ENCODE results near the gene SAMD11.
A peak's percentile ranks its signal among the peaks of the same experiment; 100 is the strongest.
"Not testable (repeated sequence)": the region's sequence is repeated elsewhere in the genome, so short reads cannot be mapped to it uniquely, and the experiment has no call there.

SAMD11 gene, protein sequence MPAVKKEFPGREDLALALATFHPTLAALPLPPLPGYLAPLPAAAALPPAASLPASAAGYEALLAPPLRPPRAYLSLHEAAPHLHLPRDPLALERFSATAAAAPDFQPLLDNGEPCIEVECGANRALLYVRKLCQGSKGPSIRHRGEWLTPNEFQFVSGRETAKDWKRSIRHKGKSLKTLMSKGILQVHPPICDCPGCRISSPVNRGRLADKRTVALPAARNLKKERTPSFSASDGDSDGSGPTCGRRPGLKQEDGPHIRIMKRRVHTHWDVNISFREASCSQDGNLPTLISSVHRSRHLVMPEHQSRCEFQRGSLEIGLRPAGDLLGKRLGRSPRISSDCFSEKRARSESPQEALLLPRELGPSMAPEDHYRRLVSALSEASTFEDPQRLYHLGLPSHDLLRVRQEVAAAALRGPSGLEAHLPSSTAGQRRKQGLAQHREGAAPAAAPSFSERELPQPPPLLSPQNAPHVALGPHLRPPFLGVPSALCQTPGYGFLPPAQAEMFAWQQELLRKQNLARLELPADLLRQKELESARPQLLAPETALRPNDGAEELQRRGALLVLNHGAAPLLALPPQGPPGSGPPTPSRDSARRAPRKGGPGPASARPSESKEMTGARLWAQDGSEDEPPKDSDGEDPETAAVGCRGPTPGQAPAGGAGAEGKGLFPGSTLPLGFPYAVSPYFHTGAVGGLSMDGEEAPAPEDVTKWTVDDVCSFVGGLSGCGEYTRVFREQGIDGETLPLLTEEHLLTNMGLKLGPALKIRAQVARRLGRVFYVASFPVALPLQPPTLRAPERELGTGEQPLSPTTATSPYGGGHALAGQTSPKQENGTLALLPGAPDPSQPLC

DNA sequence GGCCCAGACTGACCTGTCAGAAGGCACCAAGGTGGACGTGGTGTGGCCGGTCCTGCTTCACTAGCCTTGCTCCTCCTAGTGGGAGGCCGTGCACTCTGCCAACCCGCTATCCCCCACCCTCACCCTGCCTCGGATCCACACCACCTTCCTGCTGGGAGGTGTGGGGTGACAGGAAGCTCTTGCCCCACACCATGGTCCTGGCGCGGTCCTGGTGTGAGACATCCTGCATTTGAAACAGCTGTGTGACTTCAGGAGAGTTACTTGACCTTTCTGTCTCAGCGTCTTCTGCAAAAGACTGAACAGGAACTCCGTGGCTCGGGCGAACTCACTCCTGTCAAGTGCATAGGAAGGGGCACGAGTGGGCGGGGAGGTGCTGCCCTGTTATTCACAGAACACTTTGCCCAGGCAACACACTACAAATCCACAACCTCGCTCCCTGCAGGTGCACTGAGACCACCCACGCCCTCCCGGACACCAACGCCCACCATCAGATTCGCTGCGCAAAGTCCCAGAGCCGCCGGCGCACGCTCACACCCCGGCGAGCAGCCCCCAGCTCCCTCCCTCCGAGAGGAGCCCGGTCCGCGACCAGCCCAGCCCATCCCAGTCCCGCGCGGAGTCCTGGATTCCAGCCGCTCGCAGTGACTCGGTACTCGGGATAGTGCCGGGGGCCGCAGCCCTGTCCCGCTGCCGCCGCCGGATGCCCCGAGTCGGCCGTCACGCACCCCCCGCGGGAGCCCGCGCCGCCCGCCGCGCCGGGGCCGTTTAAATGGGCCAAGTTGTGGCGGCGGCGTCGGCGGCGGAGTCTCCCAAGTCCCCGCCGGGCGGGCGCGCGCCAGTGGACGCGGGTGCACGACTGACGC is at the start of gene SAMD11:
SAMD11 (plus strand) TSS at position 793 of the 860 bp plus-strand sequence. CDS start 509 bp downstream, outside the sequence.
- peak; percentile 66 for DNase-seq

DNA sequence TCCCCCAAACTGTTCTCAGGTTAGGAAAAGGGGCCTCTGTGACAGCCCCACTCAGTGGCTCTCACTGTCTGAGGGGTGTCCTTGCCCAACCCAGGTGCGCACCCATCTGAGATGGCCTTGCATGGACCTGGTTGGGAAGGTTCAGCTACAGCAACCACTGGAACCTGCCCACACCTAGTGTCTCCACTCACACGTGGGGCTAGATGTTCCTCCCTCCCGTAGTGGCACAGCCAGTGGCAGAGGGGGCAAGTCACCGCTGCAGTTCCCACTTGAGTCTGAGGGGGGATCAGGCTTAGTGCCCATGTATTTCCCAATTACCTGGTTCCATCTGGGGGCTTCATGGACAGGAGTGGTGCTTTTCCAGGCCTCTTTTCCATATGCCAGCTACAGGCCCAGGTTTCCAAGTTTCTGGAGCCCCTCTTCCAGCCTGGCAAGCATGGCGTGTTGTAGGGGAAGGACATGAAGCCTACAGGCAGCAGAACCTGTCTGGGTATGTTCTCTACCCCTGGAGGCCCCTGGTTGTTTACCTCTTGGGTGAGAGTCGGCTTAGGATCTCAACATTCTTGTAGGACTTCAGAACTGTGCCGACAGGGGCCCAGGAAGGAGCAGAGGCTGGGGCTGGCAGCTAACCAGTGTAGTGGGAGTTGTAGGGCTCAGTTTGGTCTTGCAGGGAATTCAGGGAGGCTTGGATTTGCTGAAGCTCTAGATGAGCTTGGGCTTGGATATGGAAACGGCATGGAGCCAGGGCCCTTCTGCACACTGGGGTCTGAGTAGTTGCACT is 47.1 kb upstream of the SAMD11 start:
- not testable (repeated sequence) for DNase-seq

DNA sequence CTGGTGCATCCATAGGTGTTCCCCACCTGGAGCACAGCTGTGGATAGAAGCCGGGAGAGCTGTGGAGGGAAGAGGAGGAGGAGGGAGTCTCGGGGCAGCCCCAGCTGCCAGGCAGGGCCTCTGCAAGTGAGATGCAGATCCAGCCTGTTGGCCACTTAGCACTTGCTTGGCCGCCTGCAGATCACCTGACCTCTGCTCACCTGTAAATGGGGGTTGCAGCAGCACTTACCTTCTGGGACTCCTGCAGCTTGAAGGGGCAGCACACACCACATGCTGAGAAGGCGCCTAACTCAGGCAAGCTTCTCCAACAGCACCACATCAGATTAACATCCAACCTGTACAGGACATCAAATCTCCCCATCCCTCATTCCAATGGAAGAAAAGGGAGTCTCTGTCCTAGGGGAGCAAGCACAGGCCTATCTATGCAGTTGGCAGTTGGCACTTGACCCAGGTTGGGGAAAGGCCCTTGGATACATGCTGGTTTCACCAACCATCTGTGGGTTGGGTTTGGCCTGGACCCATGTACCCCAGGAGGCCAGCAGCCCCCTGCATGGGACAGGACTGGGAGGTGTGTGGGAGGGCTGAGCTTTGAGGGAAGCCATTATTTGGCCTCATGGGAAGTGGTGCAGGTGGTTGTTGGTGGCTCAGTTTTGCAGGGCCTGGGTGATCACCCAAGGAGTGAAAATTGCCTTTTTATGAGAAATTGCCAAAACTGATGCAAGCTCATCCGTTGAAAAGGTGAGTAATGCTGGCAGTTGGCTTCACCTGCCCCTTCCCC is 46.3 kb upstream of the SAMD11 start:
- not testable (repeated sequence) for DNase-seq

DNA sequence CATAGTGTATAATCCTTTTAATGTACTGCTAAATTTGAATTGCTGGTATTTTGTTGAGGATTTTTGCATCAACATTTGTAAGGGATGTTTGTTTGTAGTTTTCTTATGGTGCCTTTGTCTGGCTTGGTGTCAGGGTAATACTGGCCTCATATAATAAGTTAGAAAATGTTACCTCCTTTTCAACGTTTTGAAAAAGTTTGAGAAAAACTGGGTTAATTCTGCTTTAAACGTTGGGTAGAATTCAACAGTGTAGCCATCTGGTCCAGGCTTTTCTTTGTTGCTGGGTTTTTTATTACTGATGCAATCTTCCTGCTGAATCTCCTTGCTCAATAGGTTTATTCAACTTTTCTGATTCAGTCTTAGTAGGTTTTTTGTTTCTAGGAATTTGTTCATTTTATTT is 43.2 kb upstream of the SAMD11 start:
- DNase-seq = not testable (repeated sequence)

DNA sequence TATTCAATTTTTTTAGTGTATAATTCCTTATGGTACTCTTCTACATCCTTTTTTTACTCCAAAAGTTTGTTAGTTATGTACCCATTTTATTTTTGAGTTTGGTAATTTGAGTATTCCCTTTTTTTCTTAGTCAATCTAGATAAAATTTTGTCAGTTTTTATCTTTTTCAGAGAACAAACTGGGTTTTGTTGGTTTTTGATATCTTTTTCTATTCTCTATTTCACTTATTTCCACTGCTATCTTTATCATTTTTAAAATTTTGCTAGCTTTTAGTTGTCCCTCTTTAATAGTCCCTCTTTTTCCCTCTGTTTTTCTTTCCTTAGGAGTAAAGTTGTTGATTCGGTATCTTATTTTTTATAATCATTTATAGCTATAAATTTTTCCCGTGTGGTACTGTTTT is 42.8 kb upstream of the SAMD11 start:
- DNase-seq = not testable (repeated sequence)

DNA sequence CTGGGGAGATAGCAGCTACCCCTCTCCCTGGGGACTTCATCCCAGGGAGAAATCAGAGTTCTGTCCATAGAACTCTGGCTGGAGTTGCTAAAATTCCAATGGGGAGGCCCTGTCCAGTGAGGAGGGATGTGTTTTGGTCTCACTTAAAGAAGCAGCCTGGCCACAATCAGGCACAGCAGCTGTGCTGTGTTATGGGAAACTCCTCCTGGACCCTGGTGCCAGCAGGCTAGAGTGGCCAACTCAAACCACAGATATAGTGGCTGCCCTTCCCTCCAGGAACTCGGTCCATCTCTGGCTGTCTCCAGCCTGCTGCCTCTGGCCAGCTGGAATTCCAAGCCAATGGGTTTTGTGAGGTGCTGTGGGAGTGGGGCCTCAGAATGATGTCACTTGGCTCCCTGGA is 37.4 kb upstream of the SAMD11 start:
- DNase-seq = no peak

DNA sequence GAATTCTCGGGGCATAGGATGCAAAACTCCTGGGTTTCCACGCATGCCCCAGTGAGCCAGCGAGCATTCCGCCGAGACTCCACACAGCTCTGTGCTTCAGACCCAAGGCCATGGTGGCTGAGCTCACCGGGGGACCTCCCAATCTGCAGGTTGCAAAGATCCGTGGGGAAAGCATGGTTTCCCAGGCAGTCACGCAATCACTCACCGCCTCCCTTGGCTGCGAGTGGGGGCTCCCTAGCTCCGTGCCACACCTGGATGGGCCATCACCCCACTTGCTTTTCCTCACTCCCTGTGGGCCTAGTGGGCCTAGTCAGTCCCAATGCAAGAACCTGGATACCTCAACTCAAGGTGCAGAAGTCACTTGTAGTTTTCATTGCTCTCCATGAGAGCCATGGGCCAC is 37.0 kb upstream of the SAMD11 start:
- DNase-seq = no peak

DNA sequence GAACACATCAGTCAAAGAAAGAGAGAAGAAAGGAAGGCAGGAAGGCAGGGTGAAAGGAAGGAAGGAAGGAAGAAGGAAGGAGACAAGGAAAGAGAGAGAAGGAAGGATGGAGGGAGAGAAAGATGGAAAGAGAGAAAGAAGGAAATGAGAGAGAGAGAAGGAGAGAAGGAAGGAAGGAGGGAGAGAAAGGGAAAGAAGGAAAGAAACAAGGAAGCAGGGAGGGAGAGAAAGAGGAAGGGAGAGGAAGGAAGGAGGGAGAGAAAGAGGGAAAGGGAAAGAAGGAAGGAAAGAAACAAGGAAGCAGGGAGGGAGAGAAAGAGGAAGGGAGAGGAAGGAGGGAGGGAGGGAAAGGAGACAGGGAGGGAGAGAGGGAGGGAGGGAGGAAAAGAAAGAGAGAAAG is 35.4 kb upstream of the SAMD11 start:
- no peak for DNase-seq

DNA sequence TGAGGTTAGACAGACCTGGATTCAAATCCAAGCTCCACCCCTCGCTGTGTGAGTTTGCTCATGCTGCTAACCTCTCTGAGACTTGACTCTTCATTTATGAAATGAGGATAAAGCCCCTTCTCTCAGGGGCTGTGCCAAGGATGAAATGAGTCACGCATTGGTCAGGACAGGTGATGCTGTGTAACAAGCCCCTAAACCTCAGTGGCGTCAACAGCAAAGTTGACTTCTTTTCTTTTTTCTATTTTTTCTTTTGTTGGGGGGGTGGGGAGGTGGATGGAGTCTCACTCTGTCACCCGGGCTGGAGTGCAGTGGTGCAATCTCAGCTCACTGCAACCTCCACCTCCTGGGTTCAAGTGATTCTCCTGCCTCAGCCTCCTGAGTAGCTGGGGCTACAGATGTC is 33.9 kb upstream of the SAMD11 start:
- DNase-seq = not testable (repeated sequence)

DNA sequence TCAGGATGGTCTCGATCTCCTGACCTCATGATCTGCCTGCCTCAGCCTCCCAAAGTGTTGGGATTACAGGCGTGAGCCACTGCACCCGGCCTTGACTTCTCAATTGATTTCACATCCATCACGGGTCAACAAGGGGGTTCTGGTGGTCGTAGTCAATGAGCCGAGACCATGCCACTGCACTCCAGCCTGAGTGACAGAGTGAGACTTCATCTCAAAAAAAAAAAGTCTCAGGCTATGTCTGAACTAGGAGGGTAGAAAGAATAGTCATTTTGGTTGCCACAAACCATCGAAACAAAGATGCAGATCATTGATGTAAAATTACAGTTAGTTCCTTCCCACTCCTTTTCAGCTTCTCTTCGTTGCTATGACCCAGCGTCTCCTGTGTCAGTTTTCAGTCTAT is 33.5 kb upstream of the SAMD11 start:
- DNase-seq = not testable (repeated sequence)

DNA sequence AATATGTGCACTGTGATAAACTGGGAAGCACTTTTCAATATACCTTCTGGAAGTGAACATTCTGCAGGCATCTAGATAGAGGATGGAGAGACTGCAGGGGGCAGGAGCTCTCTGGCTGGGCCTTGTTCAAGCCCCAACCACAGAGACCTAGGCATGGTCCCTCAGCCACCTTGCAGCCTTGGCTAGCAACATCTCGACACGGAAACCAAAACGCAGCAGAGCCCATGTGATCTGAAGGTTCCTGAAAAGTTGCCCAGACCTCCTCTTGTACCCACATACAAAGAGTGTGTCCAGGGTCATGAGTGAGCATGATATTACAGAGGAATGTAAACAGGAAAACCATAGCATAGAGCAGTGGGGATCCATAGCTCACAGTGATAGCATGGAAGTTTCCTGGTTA is 33.1 kb upstream of the SAMD11 start:
- no peak for DNase-seq

DNA sequence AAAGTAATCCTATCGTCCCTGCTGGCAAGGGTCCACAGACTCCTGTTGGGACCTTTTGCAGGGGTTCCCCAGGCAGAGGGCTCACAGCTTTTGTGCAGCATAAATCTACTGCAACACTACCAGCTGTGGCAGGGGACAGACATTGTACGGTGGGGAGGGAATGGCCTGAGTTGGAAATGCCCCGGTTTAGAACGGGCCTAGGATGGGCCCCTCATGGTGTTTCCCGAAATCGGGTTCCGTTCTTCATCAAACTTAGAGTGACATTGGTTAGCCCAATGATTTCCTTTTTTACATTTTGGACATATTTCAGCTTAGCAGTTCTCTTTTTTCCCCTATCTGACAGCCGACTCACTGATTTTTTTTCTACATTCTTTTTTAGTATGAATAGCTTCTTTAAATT is 26.5 kb upstream of the SAMD11 start:
- DNase-seq = no peak

DNA sequence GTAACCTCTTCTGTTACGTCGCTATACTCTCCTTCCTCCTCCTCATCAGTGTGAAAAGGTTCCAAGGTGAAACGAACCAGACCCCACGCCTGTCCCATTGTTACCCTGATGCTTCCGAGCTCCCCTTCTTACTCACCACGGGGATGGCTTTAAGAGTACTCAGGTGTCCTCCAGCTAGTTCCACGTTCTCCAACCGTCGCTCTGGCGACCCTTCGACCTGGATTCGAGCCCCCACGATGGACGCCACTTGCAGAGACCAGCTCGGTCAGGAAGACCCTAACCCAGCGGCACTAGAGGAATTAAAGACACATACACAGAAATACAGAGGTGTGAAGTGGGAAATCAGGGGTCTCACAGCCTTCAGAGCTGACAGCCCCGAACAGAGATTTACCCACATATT is 25.8 kb upstream of the SAMD11 start:
- DNase-seq = not testable (repeated sequence)

DNA sequence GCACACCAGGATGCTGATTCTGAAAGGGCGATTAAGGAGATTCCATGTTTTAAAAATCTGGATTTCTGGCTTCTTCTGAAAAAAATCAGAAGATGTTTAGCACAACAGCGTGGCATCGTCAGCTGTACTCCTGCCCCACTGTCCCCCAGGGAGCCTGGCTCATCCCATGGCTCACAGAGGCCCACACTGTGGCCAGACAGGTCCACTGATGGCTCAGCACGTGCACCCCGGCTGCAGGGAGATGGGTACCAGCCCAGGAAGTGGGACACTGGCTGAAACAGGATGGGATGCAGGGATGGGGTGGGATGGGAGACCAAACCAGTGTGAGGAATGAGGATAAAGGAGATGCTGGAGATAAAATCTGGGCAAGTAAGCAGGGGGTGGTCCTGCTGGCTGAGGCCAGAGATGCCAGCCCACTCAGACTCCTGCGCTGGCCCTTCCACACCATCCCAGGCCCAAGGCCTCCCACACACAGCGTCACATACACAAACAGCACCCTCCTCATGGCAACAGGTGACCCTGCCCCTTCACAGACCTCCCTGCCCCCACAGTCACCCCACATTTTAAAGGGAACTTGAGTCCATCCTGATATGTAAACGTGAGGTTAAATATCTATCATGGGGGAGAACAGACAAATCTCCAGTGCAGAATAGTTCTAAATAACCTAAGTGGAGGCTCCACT is 23.9 kb upstream of the SAMD11 start:
- no peak for DNase-seq

DNA sequence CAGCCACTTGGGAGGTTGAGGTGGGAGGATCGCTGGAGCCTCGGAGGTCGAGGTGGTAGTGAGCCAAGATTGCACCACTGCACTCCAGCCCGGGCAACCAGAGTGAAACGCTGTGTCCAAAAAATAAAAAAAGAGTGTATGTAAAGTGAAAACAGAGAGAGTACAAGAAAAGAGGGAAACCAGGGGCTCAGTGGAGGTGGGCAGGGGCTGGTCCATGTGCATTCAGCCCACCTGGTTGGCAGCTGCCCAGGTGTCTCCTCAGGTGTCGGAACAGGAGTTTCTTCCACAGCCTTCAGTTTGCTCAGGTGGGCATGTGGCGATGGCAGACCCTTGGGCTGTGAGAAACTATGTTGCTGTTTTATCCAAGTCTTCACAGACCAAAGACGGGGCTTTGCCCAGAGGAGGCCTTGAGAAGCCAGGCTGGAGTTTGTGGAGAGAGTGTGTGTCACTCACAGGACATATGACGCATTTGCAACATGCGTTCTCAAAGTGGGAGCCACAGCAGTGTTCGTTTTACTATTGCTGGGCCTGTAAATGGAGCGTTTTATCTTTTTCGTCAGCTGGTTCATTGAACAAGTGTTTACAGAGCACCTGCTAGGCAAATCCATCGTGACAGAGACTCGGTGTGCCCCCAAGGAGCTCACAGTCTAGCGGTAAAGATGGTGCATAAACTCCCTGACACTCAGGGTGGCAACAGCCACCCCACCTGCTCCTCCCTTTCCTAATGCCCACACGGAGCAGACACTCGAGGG is 22.4 kb upstream of the SAMD11 start:
- DNase-seq = no peak

DNA sequence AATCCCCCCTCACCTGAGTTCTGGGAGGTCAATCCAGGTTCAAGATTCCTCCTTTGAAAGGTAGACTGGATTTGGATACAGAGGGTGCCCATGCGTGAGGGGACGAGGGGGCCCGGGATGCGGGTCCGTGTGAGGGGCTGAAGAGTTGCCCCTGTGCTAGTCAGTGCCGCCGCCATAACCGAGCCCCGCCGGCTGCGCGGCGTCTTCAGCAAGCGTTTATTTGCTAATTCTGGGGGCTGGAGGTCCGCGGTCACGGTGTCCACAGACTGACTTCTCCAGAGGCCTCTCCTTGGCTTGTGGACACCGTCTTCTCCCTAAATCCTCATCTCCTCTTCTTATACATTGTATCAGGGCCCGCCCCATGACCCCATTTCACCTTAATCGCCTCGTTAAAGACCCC is 20.9 kb upstream of the SAMD11 start:
- no peak for DNase-seq

DNA sequence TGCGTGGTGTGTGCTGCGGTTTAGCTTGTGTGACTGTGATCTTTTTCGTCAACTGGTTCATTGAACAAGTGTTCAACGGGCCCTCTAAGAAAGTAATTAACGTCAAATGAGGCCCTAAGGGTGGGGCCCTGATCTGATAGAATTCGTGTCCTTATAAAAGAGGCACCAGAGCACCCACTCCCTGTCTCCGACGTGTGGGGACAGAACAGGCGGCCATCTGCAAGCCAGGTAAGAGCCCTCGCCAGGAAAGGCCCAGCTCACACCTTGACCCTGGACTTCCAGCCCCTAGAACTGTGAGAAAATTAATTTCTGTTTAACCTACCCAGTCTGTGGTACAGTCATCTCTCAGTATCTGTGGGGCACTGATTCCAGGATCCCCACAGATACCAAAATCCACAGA is 20.4 kb upstream of the SAMD11 start:
- no peak for DNase-seq

DNA sequence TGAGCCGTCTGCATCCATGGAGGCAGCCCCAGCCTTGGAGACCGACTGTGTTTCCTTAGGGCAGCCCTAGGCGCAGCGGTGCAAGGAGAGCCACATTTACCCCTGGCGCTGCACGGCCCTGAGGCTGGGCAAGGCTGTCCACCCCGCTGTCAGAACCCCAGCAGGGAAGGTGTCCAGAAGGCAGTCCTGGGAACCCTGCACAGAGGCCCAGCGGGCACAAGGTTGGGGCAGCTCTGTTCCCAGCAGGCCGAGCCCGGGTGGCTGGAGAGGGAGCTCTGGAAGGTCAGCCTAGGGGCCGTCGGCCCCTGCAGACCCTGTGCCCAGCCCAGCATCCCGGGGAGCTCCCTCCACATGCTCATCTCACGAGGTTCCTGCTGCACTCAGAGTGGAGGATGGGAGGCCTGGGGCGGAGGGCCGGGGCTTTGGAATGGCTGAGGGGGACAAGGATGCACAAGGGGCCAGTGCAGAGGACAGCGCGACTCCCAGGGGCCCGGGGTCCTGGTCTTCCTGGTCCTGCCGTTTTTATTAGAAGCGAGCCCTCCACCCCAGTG is 19.9 kb upstream of the SAMD11 start:
- no peak for DNase-seq

DNA sequence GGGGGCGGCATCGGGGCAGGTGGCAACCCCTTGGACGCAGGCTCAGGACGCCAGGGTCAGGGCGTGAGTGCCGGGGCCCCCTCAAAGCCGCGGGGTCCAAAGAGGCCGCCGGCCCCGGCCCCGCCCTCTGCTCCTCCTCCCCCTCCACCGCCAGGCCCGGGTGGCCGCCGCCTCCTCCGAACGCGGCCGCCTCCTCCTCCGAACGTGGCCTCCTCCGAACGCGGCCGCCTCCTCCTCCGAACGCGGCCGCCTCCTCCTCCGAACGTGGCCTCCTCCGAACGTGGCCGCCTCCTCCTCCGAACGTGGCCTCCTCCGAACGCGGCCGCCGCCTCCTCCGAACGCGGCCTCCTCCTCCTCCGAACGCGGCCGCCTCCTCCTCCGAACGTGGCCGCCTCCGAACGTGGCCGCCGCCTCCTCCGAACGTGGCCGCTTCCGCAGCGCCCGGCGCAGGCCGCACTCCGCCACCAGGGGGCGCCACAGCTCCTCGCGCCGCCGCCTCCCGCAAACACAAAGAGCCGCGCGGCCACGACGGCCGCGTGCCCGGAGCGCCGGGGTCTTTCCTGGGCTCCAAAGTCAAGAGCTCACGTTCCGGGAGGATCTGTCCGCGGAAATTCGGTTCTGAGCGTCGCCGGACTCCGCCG is 19.3 kb upstream of the SAMD11 start:
- DNase-seq = peak; percentile 75
